Measurements from ENCODE around the gene MAPK9.

Gene MAPK9

GRCh38 chr5:180215783-180216630, 75.9 kb downstream of the MAPK9 start:
- no peak for TF ChIP-seq EZH2phosphoT487 (IDR thresholded peaks at IDR 0.05; ENCODE audit: borderline replicate concordance, low read length)
- no peak for TF ChIP-seq CTCF (IDR thresholded peaks at IDR 0.05; ENCODE audit: low read depth, low read length, poor library complexity, severe bottlenecking)
- no peaks in the 10 kb centered on the region for H3K9me2 ChIP-seq (replicated peaks; ENCODE audit: control insufficient read depth, low read length)

GRCh38 chr5:180214870-180215770, 76.8 kb downstream of the MAPK9 start:
- H3K27ac ChIP-seq (ENCODE audit: low read depth, low read length), result no peak overlapping the region
- no peak overlapping the region for H3K4me3 ChIP-seq (ENCODE audit: low read length)
- no peaks in the 10 kb centered on the region for H3K4me1 ChIP-seq (ENCODE audit: control insufficient read depth, low read length)
- H3F3A ChIP-seq (ENCODE audit: control insufficient read depth, insufficient read depth), result no peaks in the 10 kb centered on the region
- no peaks in the 10 kb centered on the region for H3K79me2 ChIP-seq (ENCODE audit: control insufficient read depth, low read length)
- no peaks in the 10 kb centered on the region for H3K9me3 ChIP-seq (ENCODE audit: control insufficient read depth, insufficient read depth, low read length)
- TF ChIP-seq CTCF (IDR thresholded peaks at IDR 0.05; ENCODE audit: low read depth, low read length, poor library complexity, severe bottlenecking), result no peak
- TF ChIP-seq EZH2phosphoT487 (IDR thresholded peaks at IDR 0.05; ENCODE audit: borderline replicate concordance, low read length), result no peak
- no peak overlapping the region for H3K4me2 ChIP-seq (ENCODE audit: low read length)
- H3K27me3 ChIP-seq (ENCODE audit: control insufficient read depth, low read length), result no peaks in the 10 kb centered on the region
- no peaks in the 10 kb centered on the region for H3K9me2 ChIP-seq (replicated peaks; ENCODE audit: control insufficient read depth, low read length)
- H4K20me1 ChIP-seq (ENCODE audit: control insufficient read depth, insufficient read depth, low read depth, low read length), result no peaks in the 10 kb centered on the region
- no peaks in the 10 kb centered on the region for H3K36me3 ChIP-seq (ENCODE audit: control insufficient read depth, low read length)

More at GRCh38 chr5:180215783-180216630, 75.9 kb downstream of the MAPK9 start:
- no peaks in the 10 kb centered on the region for H3K36me3 ChIP-seq (ENCODE audit: control insufficient read depth, low read length)
- no peaks in the 10 kb centered on the region for H3F3A ChIP-seq (ENCODE audit: control insufficient read depth, insufficient read depth)
- no peak overlapping the region for H3K4me2 ChIP-seq (ENCODE audit: low read length)
- no peaks in the 10 kb centered on the region for H3K79me2 ChIP-seq (ENCODE audit: control insufficient read depth, low read length)
- H3K4me3 ChIP-seq (ENCODE audit: low read length), result no peak overlapping the region
- H3K4me1 ChIP-seq (ENCODE audit: control insufficient read depth, low read length), result no peaks in the 10 kb centered on the region
- no peaks in the 10 kb centered on the region for H4K20me1 ChIP-seq (ENCODE audit: control insufficient read depth, insufficient read depth, low read depth, low read length)
- no peaks in the 10 kb centered on the region for H3K27me3 ChIP-seq (ENCODE audit: control insufficient read depth, low read length)
- no peaks in the 10 kb centered on the region for H3K9me3 ChIP-seq (ENCODE audit: control insufficient read depth, insufficient read depth, low read length)
- no peak overlapping the region for H3K27ac ChIP-seq (ENCODE audit: low read depth, low read length)

GRCh38 chr5:180213657-180214207, 78.2 kb downstream of the MAPK9 start:
- Histone ChIP-seq H3K4me1 (ENCODE audit: control insufficient read depth, low read length) (no peaks in the 10 kb centered on the region), H3K79me2 (ENCODE audit: control insufficient read depth, low read length) (no peaks in the 10 kb centered on the region), H3K36me3 (ENCODE audit: control insufficient read depth, low read length) (no peaks in the 10 kb centered on the region), H3K9me3 (ENCODE audit: control insufficient read depth, insufficient read depth, low read length) (no peaks in the 10 kb centered on the region), H4K20me1 (ENCODE audit: control insufficient read depth, insufficient read depth, low read depth, low read length) (no peaks in the 10 kb centered on the region), H3K4me2 (ENCODE audit: low read length) (no peak overlapping the region), H3F3A (ENCODE audit: control insufficient read depth, insufficient read depth) (no peaks in the 10 kb centered on the region), H3K27ac (ENCODE audit: low read depth, low read length) (no peak overlapping the region), H3K4me3 (ENCODE audit: low read length) (no peak overlapping the region), H3K27me3 (ENCODE audit: control insufficient read depth, low read length) (no peaks in the 10 kb centered on the region), H3K9me2 (replicated peaks; ENCODE audit: control insufficient read depth, low read length) (no peaks in the 10 kb centered on the region)
- TF ChIP-seq CTCF (IDR thresholded peaks at IDR 0.05; ENCODE audit: low read depth, low read length, poor library complexity, severe bottlenecking) (no peak), EZH2phosphoT487 (IDR thresholded peaks at IDR 0.05; ENCODE audit: borderline replicate concordance, low read length) (no peak)

Data from DOHH2 (cell line).